ENCODE results near the gene ALCAM.

ALCAM gene

DNA sequence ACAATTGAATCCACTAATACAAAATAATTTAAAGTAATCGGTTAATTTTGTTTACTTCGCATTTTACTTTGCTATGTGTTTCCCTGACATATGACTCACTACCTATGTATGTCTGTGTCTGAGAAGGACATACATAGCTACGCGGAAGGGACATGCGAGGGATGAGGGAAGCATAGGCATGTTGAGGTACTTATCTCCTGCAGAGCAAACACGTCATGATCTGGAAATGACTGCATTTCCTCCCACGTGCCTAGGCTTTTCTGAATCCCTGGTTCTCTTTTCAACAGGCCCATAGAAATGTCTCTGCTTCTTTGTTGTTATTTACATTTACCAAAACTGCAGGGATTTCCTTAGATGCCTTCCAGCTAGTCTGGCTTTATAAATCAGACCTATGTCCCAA lies 27.5 kb downstream of the ALCAM start:
- H3K4me3 ChIP-seq (replicated peaks; ENCODE audit: low read depth, low read length), result no peak overlapping the region
- no peak for DNase-seq (ENCODE audit: extremely low read depth, insufficient read length)
- H3K27me3 ChIP-seq (replicated peaks; ENCODE audit: control insufficient read depth, insufficient read depth, low read length), result no peaks in the 10 kb centered on the region
- H3K36me3 ChIP-seq (ENCODE audit: control insufficient read depth, insufficient read depth, low read length), result no peaks in the 10 kb centered on the region
- TF ChIP-seq, protein P1, sequence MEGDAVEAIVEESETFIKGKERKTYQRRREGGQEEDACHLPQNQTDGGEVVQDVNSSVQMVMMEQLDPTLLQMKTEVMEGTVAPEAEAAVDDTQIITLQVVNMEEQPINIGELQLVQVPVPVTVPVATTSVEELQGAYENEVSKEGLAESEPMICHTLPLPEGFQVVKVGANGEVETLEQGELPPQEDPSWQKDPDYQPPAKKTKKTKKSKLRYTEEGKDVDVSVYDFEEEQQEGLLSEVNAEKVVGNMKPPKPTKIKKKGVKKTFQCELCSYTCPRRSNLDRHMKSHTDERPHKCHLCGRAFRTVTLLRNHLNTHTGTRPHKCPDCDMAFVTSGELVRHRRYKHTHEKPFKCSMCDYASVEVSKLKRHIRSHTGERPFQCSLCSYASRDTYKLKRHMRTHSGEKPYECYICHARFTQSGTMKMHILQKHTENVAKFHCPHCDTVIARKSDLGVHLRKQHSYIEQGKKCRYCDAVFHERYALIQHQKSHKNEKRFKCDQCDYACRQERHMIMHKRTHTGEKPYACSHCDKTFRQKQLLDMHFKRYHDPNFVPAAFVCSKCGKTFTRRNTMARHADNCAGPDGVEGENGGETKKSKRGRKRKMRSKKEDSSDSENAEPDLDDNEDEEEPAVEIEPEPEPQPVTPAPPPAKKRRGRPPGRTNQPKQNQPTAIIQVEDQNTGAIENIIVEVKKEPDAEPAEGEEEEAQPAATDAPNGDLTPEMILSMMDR (IDR thresholded peaks at IDR 0.05; ENCODE audit: insufficient read depth, low read length, poor library complexity, severe bottlenecking), result no peak

DNA sequence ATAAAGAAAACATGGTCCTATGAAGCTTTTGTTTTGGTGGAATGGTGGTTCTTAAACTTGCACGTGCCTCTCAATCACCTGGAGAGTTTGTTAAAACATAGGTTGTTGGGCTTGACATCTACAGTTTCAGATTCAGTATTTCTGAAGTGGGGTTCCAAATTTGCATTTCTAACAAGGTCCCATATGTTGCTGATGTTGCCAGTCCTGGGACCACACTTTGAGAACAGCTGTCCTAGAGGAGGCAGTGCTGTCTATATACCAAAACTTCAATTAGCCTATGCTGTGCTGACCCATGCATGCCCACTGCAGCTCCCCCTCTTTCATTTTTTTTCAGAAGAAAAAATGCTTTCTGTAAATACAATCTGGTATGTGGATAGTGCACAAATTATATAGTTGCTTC lies 31.3 kb downstream of the ALCAM start:
- no peaks in the 10 kb centered on the region for H3K27me3 ChIP-seq (replicated peaks; ENCODE audit: control insufficient read depth, insufficient read depth, low read length)
- H3K36me3 ChIP-seq (ENCODE audit: control insufficient read depth, insufficient read depth, low read length), result no peaks in the 10 kb centered on the region
- H3K4me3 ChIP-seq (replicated peaks; ENCODE audit: low read depth, low read length), result no peak overlapping the region
- DNase-seq (ENCODE audit: extremely low read depth, insufficient read length), result no peak
- TF ChIP-seq, protein P1 (IDR thresholded peaks at IDR 0.05; ENCODE audit: insufficient read depth, low read length, poor library complexity, severe bottlenecking), result no peak

DNA sequence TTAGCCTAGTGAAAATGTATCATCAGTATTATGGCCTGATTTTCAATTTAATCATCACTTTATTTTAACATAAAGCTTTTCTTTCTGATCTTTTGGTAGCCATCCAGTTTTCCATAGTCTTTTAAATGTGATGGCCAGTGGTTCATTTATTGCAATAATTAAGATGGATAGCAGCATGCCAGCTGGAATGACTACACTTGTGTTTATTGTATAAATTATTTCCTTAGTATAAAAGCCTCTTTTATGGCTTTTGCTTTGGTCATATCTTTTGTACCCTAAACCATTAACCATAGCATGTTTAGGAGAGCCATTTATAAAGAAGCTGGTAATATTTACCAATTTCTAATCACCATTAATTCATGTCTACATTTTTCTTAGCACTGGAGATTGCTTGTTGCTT lies 31.7 kb downstream of the ALCAM start:
- H3K27me3 ChIP-seq (replicated peaks; ENCODE audit: control insufficient read depth, insufficient read depth, low read length), result no peaks in the 10 kb centered on the region
- no peak for DNase-seq (ENCODE audit: extremely low read depth, insufficient read length)
- H3K36me3 ChIP-seq (ENCODE audit: control insufficient read depth, insufficient read depth, low read length), result peaks cover 1% of the 10 kb centered on the region; the same call in 1 of the 2 replicates
- TF ChIP-seq, protein P1 (IDR thresholded peaks at IDR 0.05; ENCODE audit: insufficient read depth, low read length, poor library complexity, severe bottlenecking), result no peak
- H3K4me3 ChIP-seq (replicated peaks; ENCODE audit: low read depth, low read length), result no peak overlapping the region

DNA sequence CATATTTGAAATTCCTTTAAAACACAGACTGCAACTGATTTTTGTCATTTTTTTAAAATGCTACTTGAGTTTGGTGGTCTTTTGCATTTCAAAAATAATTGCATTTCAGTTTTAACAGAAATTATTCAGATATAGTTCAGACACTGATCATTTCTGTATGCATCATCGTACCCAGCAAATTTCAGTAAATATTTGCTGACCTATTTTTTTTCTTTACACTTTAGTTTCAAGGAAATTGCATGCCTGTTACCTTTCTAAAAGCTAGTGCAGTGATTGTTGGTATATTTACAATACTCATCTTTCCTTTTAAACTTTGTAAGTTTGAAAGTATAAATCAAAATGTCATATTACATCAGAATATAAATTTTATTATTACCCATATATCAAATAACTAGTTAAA lies 32.4 kb downstream of the ALCAM start:
- no peak for DNase-seq (ENCODE audit: extremely low read depth, insufficient read length)
- TF ChIP-seq, protein P1 (IDR thresholded peaks at IDR 0.05; ENCODE audit: insufficient read depth, low read length, poor library complexity, severe bottlenecking), result no peak
- peaks cover 1% of the 10 kb centered on the region; the same call in 1 of the 2 replicates for H3K36me3 ChIP-seq (ENCODE audit: control insufficient read depth, insufficient read depth, low read length)
- H3K27me3 ChIP-seq (replicated peaks; ENCODE audit: control insufficient read depth, insufficient read depth, low read length), result no peaks in the 10 kb centered on the region
- no peak overlapping the region for H3K4me3 ChIP-seq (replicated peaks; ENCODE audit: low read depth, low read length)

DNA sequence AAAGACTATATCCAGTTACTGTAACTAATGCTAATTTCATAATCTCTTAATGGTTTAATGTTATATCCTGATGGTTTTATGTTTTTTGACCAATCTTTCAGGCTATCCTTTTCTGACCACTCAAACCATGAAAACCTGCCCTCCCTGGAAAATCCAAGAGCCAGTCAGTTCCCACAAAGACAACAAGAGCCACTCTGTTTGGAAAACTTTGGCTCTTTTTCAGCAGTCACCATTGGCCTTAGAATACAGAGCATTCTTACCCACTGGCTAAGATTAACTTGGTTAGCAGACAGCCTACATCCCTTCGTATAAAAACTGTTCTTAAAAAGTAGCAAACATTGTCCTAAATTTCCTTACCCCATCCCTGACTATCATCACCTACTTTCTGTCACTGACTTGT lies 32.9 kb downstream of the ALCAM start:
- DNase-seq (ENCODE audit: extremely low read depth, insufficient read length), result no peak

More for the DNA sequence above, 32.9 kb downstream of the ALCAM start:
- Histone ChIP-seq H3K36me3 (ENCODE audit: control insufficient read depth, insufficient read depth, low read length) (peaks cover 1% of the 10 kb centered on the region; the same call in 1 of the 2 replicates), H3K4me3 (replicated peaks; ENCODE audit: low read depth, low read length) (no peak overlapping the region), H3K27me3 (replicated peaks; ENCODE audit: control insufficient read depth, insufficient read depth, low read length) (no peaks in the 10 kb centered on the region)
- TF ChIP-seq, protein P1 (IDR thresholded peaks at IDR 0.05; ENCODE audit: insufficient read depth, low read length, poor library complexity, severe bottlenecking), result no peak

Data from GM06990 (cell line).